Fibroblast of skin of left biceps (primary cell): Measurements from ENCODE around the gene LIME1.

Source experiments
- DNase-seq, 2 experiments: peaks; one replicate each; pipeline ENCODE4 v3.0.0-alpha.2; 2013; ENCODE audit warnings: low read depth in 2 of 2

The LIME1 gene, protein sequence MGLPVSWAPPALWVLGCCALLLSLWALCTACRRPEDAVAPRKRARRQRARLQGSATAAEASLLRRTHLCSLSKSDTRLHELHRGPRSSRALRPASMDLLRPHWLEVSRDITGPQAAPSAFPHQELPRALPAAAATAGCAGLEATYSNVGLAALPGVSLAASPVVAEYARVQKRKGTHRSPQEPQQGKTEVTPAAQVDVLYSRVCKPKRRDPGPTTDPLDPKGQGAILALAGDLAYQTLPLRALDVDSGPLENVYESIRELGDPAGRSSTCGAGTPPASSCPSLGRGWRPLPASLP

GRCh38 chr20:63735859-63736718, at the start of gene LIME1:
Gene LIME1, plus strand, starts transcription at chr20:63736664. Its CDS starts 886 bp downstream, at chr20:63737550.
- DNase-seq = no peak

- DNase-seq = no peak
Measured at GRCh38 chr20:63687419-63688178, 48.9 kb upstream of the LIME1 start.

GRCh38 chr20:63688228-63689045, 48.0 kb upstream of the LIME1 start:
- DNase-seq = no peak

DNA sequence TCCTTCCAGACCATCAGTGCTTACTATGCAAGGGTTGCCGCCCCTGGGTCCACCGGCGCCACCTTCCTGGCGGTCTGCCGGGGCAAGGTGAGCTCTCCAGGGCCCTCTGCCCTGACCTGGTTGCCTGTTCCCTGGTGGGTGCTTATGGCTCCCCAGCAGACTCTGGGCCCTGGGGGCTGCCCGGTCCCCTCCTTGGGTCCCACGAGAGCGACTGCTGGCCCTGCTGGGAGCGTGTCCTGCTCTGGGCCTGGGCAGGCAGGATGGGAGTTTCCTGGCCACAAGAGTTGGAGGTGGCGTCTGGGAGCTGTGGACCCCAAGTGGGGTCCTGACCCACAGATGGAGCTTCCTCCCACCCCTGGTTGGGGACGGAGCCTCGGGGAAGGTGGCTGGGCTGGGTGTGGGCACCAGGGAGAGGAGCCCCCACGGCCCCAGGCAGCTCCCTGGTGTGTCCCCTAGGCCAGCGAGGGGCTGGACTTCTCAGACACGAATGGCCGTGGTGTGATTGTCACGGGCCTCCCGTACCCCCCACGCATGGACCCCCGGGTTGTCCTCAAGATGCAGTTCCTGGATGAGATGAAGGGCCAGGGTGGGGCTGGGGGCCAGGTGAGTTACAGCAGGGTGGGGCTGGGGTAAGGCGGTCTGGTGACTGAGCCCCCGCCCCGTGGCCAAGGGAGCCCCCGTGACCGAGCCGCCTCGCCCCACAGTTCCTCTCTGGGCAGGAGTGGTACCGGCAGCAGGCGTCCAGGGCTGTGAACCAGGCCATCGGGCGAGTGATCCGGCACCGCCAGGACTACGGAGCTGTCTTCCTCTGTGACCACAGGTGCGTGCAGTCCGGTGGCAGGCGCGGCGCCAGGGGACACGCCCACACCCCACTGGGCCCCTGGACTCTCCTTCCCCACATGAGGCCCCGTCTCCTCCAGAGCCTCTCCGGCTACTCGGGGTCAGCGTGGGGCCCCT, 47.1 kb upstream of the LIME1 start:
- DNase-seq = no peak

- DNase-seq = no peak
Measured at GRCh38 chr20:63690003-63690897, 46.2 kb upstream of the LIME1 start.

- DNase-seq = no peak
Measured at GRCh38 chr20:63690898-63691710, 45.4 kb upstream of the LIME1 start.

- DNase-seq = no peak
Measured at GRCh38 chr20:63691711-63692435, 44.6 kb upstream of the LIME1 start.

DNA sequence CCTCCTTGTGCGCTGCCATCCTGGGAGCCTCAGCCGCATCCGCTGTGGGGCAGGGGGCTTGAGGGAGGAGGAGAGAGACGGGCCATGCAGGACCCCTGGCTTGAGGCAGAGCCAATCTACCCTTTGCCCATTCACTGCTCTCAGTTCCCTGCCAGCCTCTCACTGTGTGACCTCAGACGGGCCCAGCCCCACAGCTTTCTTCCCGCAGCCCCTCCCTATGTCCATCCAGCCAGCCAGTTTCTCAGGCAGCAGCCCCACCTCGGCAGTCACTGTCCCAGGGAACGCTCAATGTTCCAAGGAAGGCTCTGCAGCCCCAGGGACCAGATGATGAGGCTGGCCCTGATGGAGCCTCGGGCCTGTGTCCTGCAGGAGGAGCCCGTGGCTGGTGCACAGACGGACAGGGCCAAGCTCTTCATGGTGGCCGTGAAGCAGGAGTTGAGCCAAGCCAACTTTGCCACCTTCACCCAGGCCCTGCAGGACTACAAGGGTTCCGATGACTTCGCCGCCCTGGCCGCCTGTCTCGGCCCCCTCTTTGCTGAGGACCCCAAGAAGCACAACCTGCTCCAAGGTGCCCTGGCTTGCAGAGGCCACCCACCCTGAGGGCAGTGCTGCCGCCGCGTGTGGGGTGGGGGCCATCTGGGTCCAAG, 43.9 kb upstream of the LIME1 start:
- DNase-seq = no peak

DNA sequence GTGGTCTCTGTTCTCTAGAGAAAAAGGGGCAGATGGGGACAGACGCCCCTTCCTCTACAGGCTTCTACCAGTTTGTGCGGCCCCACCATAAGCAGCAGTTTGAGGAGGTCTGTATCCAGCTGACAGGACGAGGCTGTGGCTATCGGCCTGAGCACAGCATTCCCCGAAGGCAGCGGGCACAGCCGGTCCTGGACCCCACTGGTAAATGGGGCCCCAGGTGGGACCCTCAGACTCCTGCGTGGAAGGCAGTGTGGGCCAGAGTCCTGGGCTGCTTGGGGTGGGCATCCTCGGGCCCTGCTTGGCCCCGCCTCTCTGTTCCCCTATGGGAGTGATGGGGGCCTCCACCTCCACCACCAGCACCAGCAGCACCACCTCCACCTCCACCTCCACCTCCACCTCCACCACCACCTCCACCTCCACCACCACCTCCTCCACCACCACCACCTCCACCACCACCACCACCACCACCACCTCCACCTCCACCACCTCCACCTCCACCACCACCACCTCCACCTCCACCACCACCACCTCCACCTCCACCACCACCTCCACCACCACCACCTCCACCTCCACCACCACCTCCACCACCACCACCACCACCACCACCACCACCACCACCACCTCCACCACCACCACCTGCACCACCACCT, 43.3 kb upstream of the LIME1 start:
- no peak for DNase-seq

DNA sequence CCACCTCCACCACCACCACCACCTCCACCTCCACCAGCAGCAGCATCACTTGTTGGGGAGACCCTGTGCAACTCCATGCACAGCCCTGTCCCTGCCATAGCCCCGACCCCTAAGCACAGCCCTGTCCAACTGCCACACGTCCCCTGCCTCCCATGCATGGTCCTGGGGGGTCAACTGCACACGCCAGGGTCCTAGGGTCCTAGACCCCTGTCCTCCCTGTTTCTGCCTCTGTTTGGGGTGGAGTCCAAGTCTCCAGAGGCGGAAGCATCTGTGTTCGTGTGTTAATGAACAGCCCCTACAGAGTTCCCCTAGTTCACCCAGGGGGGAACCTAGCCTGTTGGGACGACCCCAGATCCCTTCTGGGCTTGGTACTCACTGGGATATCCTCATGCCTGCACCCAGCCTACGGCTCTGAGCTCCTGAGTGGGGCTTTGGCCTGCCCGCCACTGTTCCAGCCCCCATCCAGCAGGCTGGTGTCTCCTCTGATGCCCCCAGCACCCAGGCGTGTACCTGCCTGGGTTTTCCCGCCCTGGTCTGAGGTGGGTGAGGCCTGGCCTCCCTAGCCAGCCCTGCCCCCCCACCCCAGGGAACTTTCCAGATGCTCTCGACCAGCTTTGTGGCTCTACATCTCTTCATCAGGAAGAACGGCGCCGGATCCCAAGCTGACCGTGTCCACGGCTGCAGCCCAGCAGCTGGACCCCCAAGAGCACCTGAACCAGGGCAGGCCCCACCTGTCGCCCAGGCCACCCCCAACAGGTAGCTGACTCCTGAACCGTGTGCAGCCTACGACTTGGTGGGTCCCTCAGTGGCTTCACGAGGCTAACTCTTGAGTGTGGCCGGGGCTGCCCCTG, 42.5 kb upstream of the LIME1 start:
- DNase-seq = no peak

GRCh38 chr20:63694584-63695423, 41.7 kb upstream of the LIME1 start:
- no peak for DNase-seq

DNA sequence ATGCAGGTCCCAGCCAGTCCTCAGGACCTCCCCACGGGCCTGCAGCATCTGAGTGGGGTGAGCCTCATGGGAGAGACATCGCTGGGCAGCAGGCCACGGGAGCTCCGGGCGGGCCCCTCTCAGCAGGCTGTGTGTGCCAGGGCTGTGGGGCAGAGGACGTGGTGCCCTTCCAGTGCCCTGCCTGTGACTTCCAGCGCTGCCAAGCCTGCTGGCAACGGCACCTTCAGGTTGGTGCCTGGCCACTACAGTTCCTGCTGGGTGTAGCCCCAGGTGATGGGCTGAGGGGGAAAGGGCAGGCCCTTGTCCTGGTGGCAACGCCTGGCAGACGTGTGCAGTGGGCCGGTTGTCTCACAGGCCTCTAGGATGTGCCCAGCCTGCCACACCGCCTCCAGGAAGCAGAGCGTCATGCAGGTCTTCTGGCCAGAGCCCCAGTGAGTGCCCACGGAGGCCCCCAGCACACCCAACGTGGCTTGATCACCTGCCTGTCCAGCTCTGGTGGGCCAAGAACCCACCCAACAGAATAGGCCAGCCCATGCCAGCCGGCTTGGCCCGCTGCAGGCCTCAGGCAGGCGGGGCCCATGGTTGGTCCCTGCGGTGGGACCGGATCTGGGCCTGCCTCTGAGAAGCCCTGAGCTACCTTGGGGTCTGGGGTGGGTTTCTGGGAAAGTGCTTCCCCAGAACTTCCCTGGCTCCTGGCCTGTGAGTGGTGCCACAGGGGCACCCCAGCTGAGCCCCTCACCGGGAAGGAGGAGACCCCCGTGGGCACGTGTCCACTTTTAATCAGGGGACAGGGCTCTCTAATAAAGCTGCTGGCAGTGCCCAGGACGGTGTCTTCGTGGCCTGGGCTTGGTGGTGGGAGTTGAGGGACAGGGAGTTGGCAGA, 40.8 kb upstream of the LIME1 start:
- no peak for DNase-seq

- no peak for DNase-seq
Measured at GRCh38 chr20:63696306-63696627, 40.2 kb upstream of the LIME1 start.
